Measurements from ENCODE around the gene RIGI.
"Not testable (repeated sequence)": the region's sequence is repeated elsewhere in the genome, so short reads cannot be mapped to it uniquely, and the experiment has no call there.

Gene RIGI

DNA sequence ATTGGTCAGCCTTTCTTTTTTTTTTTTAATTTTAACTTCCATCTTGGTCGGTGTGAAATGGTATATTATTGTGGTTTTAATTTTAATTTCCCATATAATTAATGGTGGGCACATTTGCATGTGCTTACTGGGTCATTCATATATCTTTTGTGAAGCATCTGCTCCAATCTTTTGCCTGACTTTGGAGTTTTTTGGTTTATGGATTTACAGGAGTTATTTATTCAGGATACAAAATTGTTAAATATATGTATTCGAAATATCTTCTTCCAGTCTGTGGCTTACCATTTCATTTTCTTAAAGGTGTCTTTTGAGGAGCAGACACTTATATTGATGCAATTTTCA, 682 bp upstream of the RIGI start:
- DNase-seq (ENCODE audit: low read depth in 3 of 3) = no peak

DNA sequence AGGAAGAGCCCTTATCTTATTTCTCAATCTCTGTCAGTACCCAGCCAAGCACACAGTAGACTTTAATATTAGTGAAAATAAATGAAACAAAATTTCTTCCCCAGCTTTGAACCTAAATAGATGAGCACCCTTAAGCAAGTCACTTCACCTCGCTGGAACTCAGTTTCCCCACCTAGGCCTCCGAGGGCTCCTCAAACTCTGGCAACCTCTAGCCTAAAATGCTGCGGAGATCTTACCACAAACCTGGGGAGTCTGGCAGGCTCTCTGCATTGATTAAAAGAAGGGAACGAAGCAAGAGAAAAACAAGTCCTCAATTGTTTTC, 326 bp downstream of the RIGI start:
- no peak for DNase-seq (ENCODE audit: low read depth in 3 of 3)

DNA sequence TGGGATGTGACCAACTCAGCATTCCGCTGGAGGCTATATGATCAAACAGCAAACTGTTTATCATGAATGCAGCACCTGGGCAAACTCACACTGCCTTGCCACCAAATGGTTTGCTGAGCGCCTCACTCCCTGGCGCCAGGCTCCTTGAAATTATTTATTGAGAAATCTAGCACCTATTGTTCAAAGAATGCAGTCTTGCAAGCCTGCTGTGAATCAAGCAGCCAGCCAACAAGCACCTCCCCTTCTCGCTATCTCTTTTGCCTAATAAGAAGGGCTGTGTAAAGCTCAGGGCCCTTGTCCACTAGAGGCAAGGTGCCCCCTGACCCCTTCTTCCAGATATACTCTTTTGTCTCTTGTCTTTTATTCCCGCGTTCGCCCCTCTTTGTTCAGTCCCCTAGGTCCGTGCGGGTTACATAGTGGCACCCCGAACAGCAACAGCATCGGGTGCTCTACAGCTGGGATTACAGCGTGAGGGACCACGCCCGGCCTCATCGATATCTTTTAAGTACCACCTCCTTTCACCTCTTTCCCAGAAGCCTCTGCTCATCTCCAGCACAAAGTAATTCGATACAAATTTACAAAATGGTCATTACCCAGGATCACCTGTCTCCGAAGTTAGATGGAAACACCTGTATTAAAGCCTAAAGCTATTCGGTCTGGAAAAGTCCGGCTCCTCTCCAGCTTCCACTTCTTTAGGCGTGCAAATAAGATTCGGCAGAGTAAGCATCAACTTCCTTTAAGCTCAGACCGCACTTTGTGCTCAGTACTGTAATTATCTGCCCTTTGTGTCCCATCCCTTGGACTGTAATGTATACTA, 896 bp downstream of the RIGI start:
- no peak for DNase-seq (ENCODE audit: low read depth in 3 of 3)

DNA sequence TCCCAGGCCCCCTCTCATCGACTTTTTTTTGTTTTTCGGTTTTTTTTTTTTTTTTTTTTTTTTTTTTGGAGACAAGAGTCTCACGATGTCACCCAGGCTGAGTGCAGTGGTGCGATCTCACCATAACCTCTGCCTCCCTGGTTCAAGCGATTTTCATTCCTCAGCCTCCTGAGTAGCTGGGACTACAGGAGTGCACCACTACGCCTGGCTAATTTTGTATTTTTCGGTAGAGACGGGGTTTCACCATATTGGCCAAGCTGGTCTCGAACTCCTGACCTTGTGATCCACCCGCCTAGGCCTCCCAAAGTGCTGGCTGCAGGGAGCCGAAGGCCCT, 1.5 kb downstream of the RIGI start:
- not testable (repeated sequence) for DNase-seq (ENCODE audit: low read depth in 3 of 3)

- DNase-seq (ENCODE audit: low read depth in 3 of 3) = no peak
These were observed 2.1 kb downstream of the RIGI start for GRCh38 chr9:32523910-32524309.

DNA sequence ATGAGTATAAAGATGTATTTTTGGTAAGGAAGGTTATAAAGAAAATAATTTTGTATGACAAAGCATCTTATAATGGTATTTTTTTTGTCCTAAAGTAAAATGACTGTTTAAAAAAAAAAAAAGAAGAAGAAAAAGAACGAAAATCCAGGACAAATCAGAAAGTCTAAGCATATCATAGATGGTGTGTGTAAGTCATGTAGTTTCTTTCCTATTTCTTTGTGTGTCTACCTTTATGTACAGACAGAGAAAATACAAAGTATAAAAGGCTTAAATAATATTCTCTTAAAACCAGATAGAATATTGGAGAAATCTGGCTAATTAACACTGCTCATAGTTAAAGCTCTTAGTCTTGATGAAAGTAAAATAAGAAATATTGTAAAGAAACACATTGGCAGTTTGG, 7.7 kb downstream of the RIGI start:
- no peak for DNase-seq (ENCODE audit: low read depth in 3 of 3)

DNA sequence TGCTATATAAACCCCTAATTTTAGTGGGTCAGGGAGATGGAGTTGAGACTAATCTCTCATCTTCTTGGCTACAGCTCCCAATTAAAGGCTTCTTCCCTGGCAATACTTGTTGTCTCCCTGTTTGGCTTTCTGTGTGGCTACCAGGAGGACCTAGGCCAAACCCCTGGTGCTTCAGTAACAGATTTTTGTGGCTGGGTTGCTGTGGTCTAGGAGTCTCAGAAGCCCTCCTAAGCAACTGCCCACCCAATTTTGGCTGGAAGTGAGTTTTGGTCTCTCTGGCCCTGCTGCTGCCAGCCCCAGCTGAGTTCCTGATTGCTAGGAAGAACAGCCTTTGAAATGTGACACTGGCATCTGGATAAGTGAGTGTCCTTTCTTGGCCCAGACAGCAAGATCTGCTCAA, 9.8 kb downstream of the RIGI start:
- no peak for DNase-seq (ENCODE audit: low read depth in 3 of 3)

DNA sequence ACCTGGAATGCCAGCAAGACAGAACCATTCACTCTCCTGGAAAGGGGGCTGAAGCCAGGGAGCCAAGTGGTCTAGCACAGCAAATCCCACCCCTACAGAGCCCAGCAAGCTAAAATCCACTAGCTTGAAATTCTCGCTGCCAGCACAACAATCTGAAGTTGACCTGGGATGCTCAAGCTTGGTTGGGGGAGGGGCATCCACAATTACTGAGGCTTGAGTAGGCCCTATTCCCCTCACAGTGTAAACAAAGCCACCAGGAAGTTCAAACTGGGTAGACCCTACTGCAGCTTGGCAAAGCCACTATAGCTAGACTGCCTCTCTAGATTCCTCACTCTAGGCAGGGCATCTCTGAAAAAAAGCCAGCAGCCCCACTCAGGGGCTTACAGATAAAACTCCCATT, 17.3 kb downstream of the RIGI start:
- DNase-seq (ENCODE audit: low read depth in 3 of 3) = no peak

- no peak for DNase-seq (ENCODE audit: low read depth in 3 of 3)
These were observed 23.0 kb downstream of the RIGI start for GRCh38 chr9:32503008-32503407.

GRCh38 chr9:32502464-32502863, 23.5 kb downstream of the RIGI start:
- DNase-seq (ENCODE audit: low read depth in 3 of 3) = no peak

DNA sequence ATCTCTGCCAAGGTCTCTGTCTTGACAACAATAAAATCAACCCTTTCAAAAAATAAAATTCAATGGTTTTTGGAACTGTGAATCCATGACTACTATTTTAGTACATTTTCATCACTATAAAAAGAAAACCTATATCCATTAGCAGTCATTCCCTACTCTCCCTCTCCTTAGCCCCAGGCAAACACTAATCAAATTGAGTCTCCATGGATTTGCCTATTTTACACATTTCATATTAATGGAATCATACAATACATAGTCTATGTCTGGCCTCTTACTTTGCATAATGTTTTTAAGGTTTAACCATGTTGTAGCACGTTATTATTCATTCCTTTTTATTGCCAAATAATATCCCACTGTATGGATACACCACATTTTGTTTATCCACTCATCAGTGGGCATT, 24.1 kb downstream of the RIGI start:
- DNase-seq (ENCODE audit: low read depth in 3 of 3) = no peak

- no peak for DNase-seq (ENCODE audit: low read depth in 3 of 3)
These were observed 25.2 kb downstream of the RIGI start for GRCh38 chr9:32500768-32501167.

- DNase-seq (ENCODE audit: low read depth in 3 of 3) = no peak
These were observed 28.1 kb downstream of the RIGI start for GRCh38 chr9:32497921-32498320.

GRCh38 chr9:32490601-32491000, 35.4 kb downstream of the RIGI start:
- no peak for DNase-seq (ENCODE audit: low read depth in 3 of 3)

DNA sequence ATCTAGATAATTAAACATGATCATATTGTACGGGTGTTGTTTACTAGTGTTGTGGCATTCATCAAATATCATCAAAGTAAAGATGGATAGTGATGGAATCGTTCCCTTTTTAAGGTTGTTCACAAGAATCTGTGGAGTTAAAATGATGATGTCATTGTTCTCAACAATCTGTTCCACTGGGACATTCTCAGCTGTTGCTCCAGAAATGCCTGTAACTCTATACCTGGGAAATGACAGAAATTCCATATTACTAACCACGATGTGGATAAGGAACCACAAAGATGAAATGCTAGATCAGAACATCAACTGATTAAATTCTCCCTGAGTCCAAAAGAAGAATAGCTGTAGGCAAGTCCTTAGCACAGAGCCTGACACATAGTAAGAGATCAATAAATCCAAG, 38.0 kb downstream of the RIGI start:
- no peak for DNase-seq (ENCODE audit: low read depth in 3 of 3)

- no peak for DNase-seq (ENCODE audit: low read depth in 3 of 3)
These were observed 39.0 kb downstream of the RIGI start for GRCh38 chr9:32486839-32487562.

DNA sequence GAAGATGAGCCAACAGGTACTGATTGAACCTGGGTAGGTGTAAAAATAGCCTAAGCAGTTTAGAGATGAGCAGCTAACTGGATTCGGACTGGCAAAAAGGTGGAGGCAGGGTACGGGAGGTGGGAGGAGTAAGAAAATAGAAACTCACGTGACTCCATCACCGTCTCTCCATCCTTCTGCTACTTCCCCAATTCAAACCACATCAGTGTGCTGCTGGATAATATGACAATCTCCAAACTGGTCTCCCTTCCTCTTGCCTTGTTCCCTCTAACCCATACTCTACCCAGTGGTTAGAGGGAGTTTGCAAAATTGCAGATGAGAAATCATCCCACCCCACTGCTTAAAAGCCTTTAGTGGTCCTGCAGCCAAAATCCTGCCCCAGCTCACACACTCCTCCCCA, 42.7 kb downstream of the RIGI start:
- DNase-seq (ENCODE audit: low read depth in 3 of 3) = no peak

Data from stimulated activated CD4-positive, alpha-beta T cell treated with anti-CD3 and anti-CD28 coated beads, TNF-alpha, amount 100 ng/mL, for 4 hours (primary cell).